Neural progenitor cell (in vitro differentiated cells): ENCODE data around the gene CCT8. TPM values are rescaled to one million over a fixed set of nuclear protein-coding genes. Genes with fewer than 3 reads are reported as not detected.

Experiments used
- DNase-seq: peaks from one replicate; pipeline ENCODE4 v3.0.0-alpha.2; 2016; ENCODE audit warnings: low spot score
- H2AFZ ChIP-seq: fragments of 200-600 bp; sonication (generic); replicated peaks from 2 replicates; pipeline ENCODE4 v1.6.1; 2016; ENCODE audit warnings: antibody characterized with exemption
- H3F3A ChIP-seq: fragments of 200-600 bp; sonication (generic); 2 replicates; pipeline ENCODE4 v1.6.1; 2016; ENCODE audit warnings: antibody characterized with exemption, low read depth
- H3K27ac ChIP-seq: fragments of 200-600 bp; sonication (generic); 2 replicates; pipeline ENCODE4 v1.5.1; 2016; ENCODE audit warnings: mild to moderate bottlenecking
- H3K27me3 ChIP-seq: fragments of 200-600 bp; sonication (generic); 2 replicates; pipeline ENCODE4 v1.6.1; 2016; ENCODE audit warnings: mild to moderate bottlenecking, moderate library complexity
- H3K36me3 ChIP-seq: fragments of 200-600 bp; sonication (generic); 2 replicates; pipeline ENCODE4 v1.5.1; 2016
- H3K4me1 ChIP-seq: fragments of 200-600 bp; sonication (generic); 2 replicates; pipeline ENCODE4 v1.6.1; 2016; ENCODE audit warnings: mixed run types
- H3K4me2 ChIP-seq: fragments of 200-600 bp; sonication (generic); 2 replicates; pipeline ENCODE4 v1.6.1; 2016
- H3K4me3 ChIP-seq: fragments of 200-600 bp; sonication (generic); 2 replicates; pipeline ENCODE4 v1.5.1; 2016
- H3K79me2 ChIP-seq: fragments of 200-600 bp; sonication (generic); 2 replicates; pipeline ENCODE4 v1.6.1; 2016; ENCODE audit warnings: low read depth
- H3K9ac ChIP-seq: fragments of 200-600 bp; sonication (generic); 2 replicates; pipeline ENCODE4 v1.6.1; 2016
- H3K9me3 ChIP-seq: fragments of 200-600 bp; sonication (generic); 2 replicates; pipeline ENCODE4 v1.5.1; 2016; ENCODE audit warnings: low read depth
- H4K20me1 ChIP-seq: fragments of 200-600 bp; sonication (generic); 2 replicates; pipeline ENCODE4 v1.6.1; 2016; ENCODE audit warnings: low read depth
- H3K27ac Mint-ChIP-seq: 3 replicates; pipeline ENCODE4 v1.8.0; 2021; ENCODE audit warnings: mixed read lengths
- H3K27me3 Mint-ChIP-seq: 2 replicates; pipeline ENCODE4 v1.8.0; 2022; ENCODE audit warnings: low read depth, mild to moderate bottlenecking, inconsistent platforms, moderate library complexity, mixed read lengths; ENCODE audit not compliant: insufficient read depth
- H3K36me3 Mint-ChIP-seq: 3 replicates; pipeline ENCODE4 v1.8.0; 2021; ENCODE audit warnings: mixed read lengths
- H3K4me1 Mint-ChIP-seq: 3 replicates; pipeline ENCODE4 v1.8.0; 2021; ENCODE audit warnings: mixed read lengths
- H3K4me3 Mint-ChIP-seq: 3 replicates; pipeline ENCODE4 v1.8.0; 2021; ENCODE audit warnings: mild to moderate bottlenecking, moderate library complexity, mixed read lengths
- H3K9me3 Mint-ChIP-seq: 3 replicates; pipeline ENCODE4 v1.8.0; 2020; ENCODE audit warnings: mixed read lengths
- CTCF ChIP-seq: fragments of 200-600 bp; sonication (generic); IDR thresholded peaks from 2 replicates; pipeline ENCODE4 v1.5.1; 2017; ENCODE audit warnings: antibody characterized with exemption, mild to moderate bottlenecking
- EZH2 ChIP-seq: fragments of 200-600 bp; sonication (generic); IDR thresholded peaks from 2 replicates; pipeline ENCODE4 v1.6.1; 2017; ENCODE audit warnings: antibody characterized with exemption, mild to moderate bottlenecking, moderate library complexity
- EZH2phosphoT487 ChIP-seq: fragments of 200-600 bp; sonication (generic); IDR thresholded peaks from 2 replicates; pipeline ENCODE4 v1.6.1; 2017; ENCODE audit warnings: antibody characterized with exemption
- total RNA-seq: library from RNA; depleted of rRNA; stranded (reverse); fragments of >200 nt; gene quantifications from 2 replicates; pipeline ENCODE4 v1.2.3, GENCODE V29; 2015; ENCODE audit warnings: low replicate concordance

Gene CCT8
- total RNA-seq, 1 donor from 2014 or later = 642 TPM

- H3K4me1 ChIP-seq = no peaks in the 10 kb centered on the region
- H3K9ac ChIP-seq = no peak overlapping the region
- no peaks in the 10 kb centered on the region for H4K20me1 ChIP-seq
- H3K4me2 ChIP-seq = no peak overlapping the region
- H3K36me3 Mint-ChIP-seq = no peaks in the 10 kb centered on the region
- H3K4me1 Mint-ChIP-seq = peaks cover 2% of the 10 kb centered on the region
- no peak overlapping the region for H3K4me3 Mint-ChIP-seq
- H3K27ac Mint-ChIP-seq = no peak overlapping the region
- H3K27ac ChIP-seq = no peak overlapping the region
- no peaks in the 10 kb centered on the region for H3K79me2 ChIP-seq
- H3K36me3 ChIP-seq = no peaks in the 10 kb centered on the region
- no peak for DNase-seq
- no peak overlapping the region for H3K4me3 ChIP-seq
- H3K9me3 ChIP-seq = no peaks in the 10 kb centered on the region
- H3F3A ChIP-seq = no peaks in the 10 kb centered on the region
- H3K9me3 Mint-ChIP-seq = no peaks in the 10 kb centered on the region
- TF ChIP-seq EZH2phosphoT487 = no peak
- TF ChIP-seq EZH2 = no peak
- no peak for TF ChIP-seq CTCF
- no peaks in the 10 kb centered on the region for H3K27me3 ChIP-seq
- peak overlapping the region; percentile 84 for H2AFZ ChIP-seq
- H3K27me3 Mint-ChIP-seq = peaks cover 3% of the 10 kb centered on the region
Measured at GRCh38 chr21:29082046-29082815, 8.8 kb upstream of the CCT8 start.

GRCh38 chr21:29080454-29080941, 7.0 kb upstream of the CCT8 start:
- Mint-ChIP-seq H3K9me3 (no peaks in the 10 kb centered on the region), H3K4me3 (no peak overlapping the region), H3K36me3 (no peaks in the 10 kb centered on the region), H3K27me3 (peaks cover 3% of the 10 kb centered on the region), H3K27ac (no peak overlapping the region), H3K4me1 (peaks cover 2% of the 10 kb centered on the region)
- no peak overlapping the region for H3K4me2 ChIP-seq
- no peak for DNase-seq
- no peaks in the 10 kb centered on the region for H3K9me3 ChIP-seq
- H3K4me1 ChIP-seq = no peaks in the 10 kb centered on the region
- no peak for TF ChIP-seq EZH2phosphoT487
- TF ChIP-seq CTCF = no peak
- no peak for TF ChIP-seq EZH2
- H4K20me1 ChIP-seq = no peaks in the 10 kb centered on the region
- H3K79me2 ChIP-seq = no peaks in the 10 kb centered on the region
- H3K4me3 ChIP-seq = no peak overlapping the region
- no peaks in the 10 kb centered on the region for H3F3A ChIP-seq
- no peak overlapping the region for H3K27ac ChIP-seq
- H3K36me3 ChIP-seq = no peaks in the 10 kb centered on the region
- no peak overlapping the region for H2AFZ ChIP-seq
- no peaks in the 10 kb centered on the region for H3K27me3 ChIP-seq
- no peak overlapping the region for H3K9ac ChIP-seq

GRCh38 chr21:29078869-29079767, 5.7 kb upstream of the CCT8 start:
- Mint-ChIP-seq H3K27me3 (peaks cover 3% of the 10 kb centered on the region), H3K4me3 (no peak overlapping the region), H3K4me1 (peaks cover 2% of the 10 kb centered on the region), H3K36me3 (no peaks in the 10 kb centered on the region), H3K27ac (no peak overlapping the region), H3K9me3 (no peaks in the 10 kb centered on the region)
- no peak overlapping the region for H3K4me3 ChIP-seq
- H2AFZ ChIP-seq = no peak overlapping the region
- no peak overlapping the region for H3K9ac ChIP-seq
- no peaks in the 10 kb centered on the region for H3F3A ChIP-seq
- H3K79me2 ChIP-seq = no peaks in the 10 kb centered on the region
- no peak overlapping the region for H3K4me2 ChIP-seq
- no peak overlapping the region for H3K27ac ChIP-seq
- H4K20me1 ChIP-seq = no peaks in the 10 kb centered on the region
- DNase-seq = no peak
- H3K27me3 ChIP-seq = no peaks in the 10 kb centered on the region
- H3K4me1 ChIP-seq = no peaks in the 10 kb centered on the region
- no peaks in the 10 kb centered on the region for H3K36me3 ChIP-seq
- H3K9me3 ChIP-seq = no peaks in the 10 kb centered on the region
- no peak for TF ChIP-seq CTCF
